IMR-90 (cell line): Measurements from ENCODE around the gene VAT1L. TPM values are rescaled to one million over a fixed set of nuclear protein-coding genes. Genes with fewer than 3 reads are reported as not detected.

Experiments used
- ATAC-seq: fragments of 200-7000 bp; cut with Tn5 transposase; 2 replicates; pipeline ENCODE4 v1.9.1; 2020; ENCODE audit warnings: low read depth, mild to moderate bottlenecking, moderate library complexity
- BruUV-seq: library from RNA; stranded (reverse); fragments of 400-500 nt; replicated peaks from 2 replicates; lab custom pipeline; 2021; lab: Mats Ljungman, UMichigan
- CTCF ChIA-PET: fragments of 300-600 bp; formaldehyde crosslinking; extraction: SDS; loops from one replicate; lab custom pipeline; 2021; ENCODE audit warnings: antibody characterized with exemption; lab: Yijun Ruan, JAX
- POLR2A ChIA-PET: fragments of 300-600 bp; sonication (Branson Sonifier 250); formaldehyde crosslinking; loops from one replicate; lab custom pipeline; 2022; ENCODE audit warnings: antibody characterized with exemption; ENCODE audit not compliant: unreplicated experiment; lab: Charles Lee
- DNase-seq: peaks from one replicate; pipeline ENCODE4 v3.0.0; 2013
- H2AFZ ChIP-seq: replicated peaks from 2 replicates; pipeline ENCODE3; 2013; ENCODE audit warnings: low read length, mild to moderate bottlenecking; ENCODE audit not compliant: poor library complexity
- H2AK5ac ChIP-seq: 2 replicates; pipeline ENCODE4 v1.6.1; 2013; ENCODE audit warnings: low read depth, low read length, inconsistent platforms
- H2AK9ac ChIP-seq: replicated peaks from 2 replicates; pipeline ENCODE3; 2013; ENCODE audit warnings: mild to moderate bottlenecking, low read depth, low read length, moderate library complexity; ENCODE audit not compliant: poor library complexity
- H2BK120ac ChIP-seq: 2 replicates; pipeline ENCODE4 v1.6.1; 2013; ENCODE audit warnings: low read depth, low read length, inconsistent platforms
- H2BK15ac ChIP-seq: 3 replicates; pipeline ENCODE4 v1.6.1; 2013; ENCODE audit warnings: low read depth, low read length, inconsistent platforms
- H2BK20ac ChIP-seq: 2 replicates; pipeline ENCODE4 v1.6.1; 2013; ENCODE audit warnings: low read depth, mild to moderate bottlenecking, inconsistent platforms, low read length, moderate library complexity
- H2BK5ac ChIP-seq: 2 replicates; pipeline ENCODE4 v1.6.1; 2013; ENCODE audit warnings: mild to moderate bottlenecking, low read depth, low read length, inconsistent platforms; ENCODE audit not compliant: poor library complexity, severe bottlenecking
- H3K14ac ChIP-seq: replicated peaks from 2 replicates; pipeline ENCODE4 v1.6.1; 2013; ENCODE audit warnings: low read depth, low read length, inconsistent platforms
- H3K18ac ChIP-seq: 2 replicates; pipeline ENCODE4 v1.6.1; 2013; ENCODE audit warnings: low read depth, low read length, control low read depth
- H3K23ac ChIP-seq: 2 replicates; pipeline ENCODE4 v1.6.1; 2013; ENCODE audit warnings: low read depth, low read length, inconsistent platforms
- H3K27ac ChIP-seq: 2 replicates; pipeline ENCODE4 v1.5.1; 2013; ENCODE audit warnings: mild to moderate bottlenecking, control low read depth, low read length; ENCODE audit not compliant: insufficient read depth
- H3K27me3 ChIP-seq: 2 replicates; pipeline ENCODE4 v1.6.1; 2013; ENCODE audit warnings: low read length; ENCODE audit not compliant: control insufficient read depth, insufficient read depth
- H3K36me3 ChIP-seq: 2 replicates; pipeline ENCODE4 v1.6.1; 2013; ENCODE audit warnings: low read length, mixed read lengths; ENCODE audit not compliant: control insufficient read depth, insufficient read depth
- H3K4ac ChIP-seq: 2 replicates; pipeline ENCODE4 v1.6.1; 2013; ENCODE audit warnings: low read depth, low read length, inconsistent platforms
- H3K4me1 ChIP-seq: 2 replicates; pipeline ENCODE4 v1.6.1; 2013; ENCODE audit warnings: low read length, mixed read lengths; ENCODE audit not compliant: control insufficient read depth, insufficient read depth
- H3K4me2 ChIP-seq: 2 replicates; pipeline ENCODE4 v1.6.1; 2013; ENCODE audit warnings: low read depth, mild to moderate bottlenecking, control low read depth, low read length, moderate library complexity
- H3K4me3 ChIP-seq: 2 replicates; pipeline ENCODE4 v1.5.1; 2013; ENCODE audit warnings: low read depth, mild to moderate bottlenecking, control low read depth, low read length, moderate library complexity; ENCODE audit not compliant: insufficient read depth
- H3K56ac ChIP-seq: 2 replicates; pipeline ENCODE4 v1.6.1; 2013; ENCODE audit warnings: low read length, inconsistent platforms; ENCODE audit not compliant: insufficient read depth; ENCODE audit errors: extremely low read depth
- H3K79me1 ChIP-seq, 2 experiments: 2 replicates each; pipeline ENCODE4 v1.6.1; 2013; ENCODE audit warnings: low read length in 2 of 2, inconsistent platforms in 1 of 2, low read depth in 1 of 2
- H3K9ac ChIP-seq: 2 replicates; pipeline ENCODE4 v1.6.1; 2013; ENCODE audit warnings: low read depth, low read length, control low read depth
- H3K9me1 ChIP-seq: 2 replicates; pipeline ENCODE4 v1.6.1; 2013; ENCODE audit warnings: low read length, inconsistent platforms; ENCODE audit not compliant: insufficient read depth
- H3K9me3 ChIP-seq: 2 replicates; pipeline ENCODE4 v1.6.1; 2013; ENCODE audit warnings: low read length; ENCODE audit not compliant: control insufficient read depth, insufficient read depth
- H4K20me1 ChIP-seq: 2 replicates; pipeline ENCODE4 v1.6.1; 2013; ENCODE audit warnings: low read length, inconsistent platforms; ENCODE audit not compliant: insufficient read depth
- H4K5ac ChIP-seq: 2 replicates; pipeline ENCODE4 v1.6.1; 2013; ENCODE audit warnings: mild to moderate bottlenecking, low read depth, low read length, control low read depth
- H4K8ac ChIP-seq, 2 experiments: 2 replicates each; pipeline ENCODE4 v1.6.1; 2013; ENCODE audit warnings: low read depth in 2 of 2, low read length in 2 of 2, control low read depth in 1 of 2, inconsistent platforms in 1 of 2
- H4K91ac ChIP-seq: 2 replicates; pipeline ENCODE4 v1.6.1; 2013; ENCODE audit warnings: low read depth, low read length, inconsistent platforms; ENCODE audit not compliant: insufficient read depth
- BHLHE40 ChIP-seq: fragments of 150-350 bp; IDR thresholded peaks from 2 replicates; pipeline ENCODE4 v1.6.1; 2016; ENCODE audit warnings: mild to moderate bottlenecking, low read depth, low read length
- CEBPB ChIP-seq: IDR thresholded peaks from 2 replicates; pipeline ENCODE4 v1.6.1; 2012; ENCODE audit warnings: low read depth, low read length, improper control_type of control experiment
- CHD1 ChIP-seq: IDR thresholded peaks from 2 replicates; pipeline ENCODE4 v1.6.1; 2012; ENCODE audit warnings: low read depth, low read length, improper control_type of control experiment
- CTCF ChIP-seq: conservative IDR thresholded peaks from 2 replicates; pipeline ENCODE4 v1.5.1; 2012; ENCODE audit warnings: mild to moderate bottlenecking, low read depth, low read length, improper control_type of control experiment
- ELK1 ChIP-seq: fragments of 150-350 bp; IDR thresholded peaks from 2 replicates; pipeline ENCODE4 v1.6.1; 2016; ENCODE audit warnings: low read depth, mild to moderate bottlenecking, low read length, moderate library complexity, borderline replicate concordance
- FOS ChIP-seq: fragments of 150-350 bp; IDR thresholded peaks from 2 replicates; pipeline ENCODE4 v1.6.1; 2016; ENCODE audit warnings: low read depth, low read length
- MAFK ChIP-seq: IDR thresholded peaks from 2 replicates; pipeline ENCODE4 v1.6.1; 2012; ENCODE audit warnings: low read depth, low read length, improper control_type of control experiment
- MAZ ChIP-seq: IDR thresholded peaks from 2 replicates; pipeline ENCODE4 v1.6.1; 2012; ENCODE audit warnings: low read depth, mild to moderate bottlenecking, low read length, improper control_type of control experiment, moderate library complexity, borderline replicate concordance
- MXI1 ChIP-seq: IDR thresholded peaks from 2 replicates; pipeline ENCODE4 v1.6.1; 2012; ENCODE audit warnings: low read depth, mild to moderate bottlenecking, low read length, moderate library complexity, borderline replicate concordance
- NFE2L2 ChIP-seq: fragments of 150-350 bp; IDR thresholded peaks from 2 replicates; pipeline ENCODE4 v1.6.1; 2016; ENCODE audit warnings: low read depth, mild to moderate bottlenecking, low read length
- POLR2A ChIP-seq: IDR thresholded peaks from 2 replicates; pipeline ENCODE4 v1.6.1; 2012; ENCODE audit warnings: mild to moderate bottlenecking, low read depth, low read length
- RAD21 ChIP-seq: IDR thresholded peaks from 2 replicates; pipeline ENCODE4 v1.6.1; 2012; ENCODE audit warnings: low read length, improper control_type of control experiment
- RCOR1 ChIP-seq: IDR thresholded peaks from 2 replicates; pipeline ENCODE4 v1.6.1; 2012; ENCODE audit warnings: mild to moderate bottlenecking, low read length, improper control_type of control experiment; ENCODE audit not compliant: insufficient replicate concordance
- RFX5 ChIP-seq: IDR thresholded peaks from 2 replicates; pipeline ENCODE4 v1.8.0; 2012; ENCODE audit warnings: low read depth, mild to moderate bottlenecking, low read length, moderate library complexity
- SMC3 ChIP-seq: fragments of 150-350 bp; IDR thresholded peaks from 2 replicates; pipeline ENCODE4 v1.6.1; 2016; ENCODE audit warnings: low read depth, mild to moderate bottlenecking, antibody characterized with exemption, low read length, moderate library complexity
- USF2 ChIP-seq: fragments of 150-350 bp; IDR thresholded peaks from 2 replicates; pipeline ENCODE4 v1.6.1; 2017; ENCODE audit warnings: mild to moderate bottlenecking, antibody characterized with exemption, low read length, low read depth
- WGBS, 2 experiments: methylation state at CpG; one replicate each; pipeline versions ENCODE4 v1.1.5 to v1.1.7; 2013; ENCODE audit warnings: missing lambda C conversion rate in 2 of 2; ENCODE audit not compliant: insufficient read length in 1 of 2; ENCODE audit errors: extremely low coverage in 2 of 2; 5-methylcytosine and 5-hydroxymethylcytosine counted together
- dilution Hi-C: fragments of 300-500 bp; cut with HindIII; formaldehyde crosslinking; loops from one replicate; pipeline ENCODE4 v1.14.3; 2018; ENCODE audit warnings: low sequenced_read_pairs; ENCODE audit not compliant: unreplicated experiment
- in situ Hi-C: fragments of 300-500 bp; cut with MboI; formaldehyde crosslinking; loops from 3 replicates; pipeline ENCODE4 v1.14.3; 2019; ENCODE audit warnings: low sequenced_read_pairs, inconsistent platforms, mixed read lengths
- intact Hi-C: fragments of 100-400 bp; cut with micrococcal nuclease; formaldehyde crosslinking; loops from 2 replicates; pipeline ENCODE4 v1.10.0; 2022
- polyA plus RNA-seq, 3 experiments: library from polyadenylated mRNA; depleted of rRNA; stranded (reverse); fragments of >200 nt; gene quantifications; 2 replicates each; pipeline ENCODE4 v1.2.3, GENCODE V29; 2012; ENCODE audit warnings: low replicate concordance in 1 of 3
- total RNA-seq: library from RNA; depleted of rRNA; stranded (reverse); fragments of >200 nt; gene quantifications from 2 replicates; pipeline ENCODE4 v1.2.3, GENCODE V29; 2012

The VAT1L gene
- total and polyA plus RNA-seq, 2 of the 4 experiments (the other 2 are of a cell fraction): 15.4 to 18.5 TPM

- 80% methylated on average over 1 of the region's 3 CpGs; no CpG with 5 or more reads in 1 of the 2 experiments for WGBS, 2 experiments
- DNase-seq (no peak), ATAC-seq (no peak)
- peaks cover 5% of the 10 kb centered on the region for H3K9me1 ChIP-seq
- H3K9ac ChIP-seq: no peak overlapping the region
- dilution Hi-C loops (no loop called here), intact Hi-C loops (loop anchor here (2.0 kb wide), 1 partner anchor 53 kb away; the partner anchor contains the start of gene VAT1L), in situ Hi-C loops (no loop called here)
- peaks cover 18% of the 10 kb centered on the region for H3K4me1 ChIP-seq
- no peaks in the 10 kb centered on the region for H3K27me3 ChIP-seq
- H3K79me1 ChIP-seq: peaks cover 0 to 6% of the 10 kb centered on the region in 2 experiments; a peak in 1 of 4 replicates
- peak overlapping the region; percentile 76; the same call in 1 of the 2 replicates for H3K14ac ChIP-seq
- H3K9me3 ChIP-seq: no peaks in the 10 kb centered on the region
- H3K56ac ChIP-seq: no peak overlapping the region
- peak overlapping the region; percentile 57; the same call in 1 of the 2 replicates for H3K27ac ChIP-seq
- peak overlapping the region; percentile 59 for H4K91ac ChIP-seq
- peak overlapping the region; percentile 73; the same call in 1 of the 2 replicates for H2BK20ac ChIP-seq
- ChIA-PET POLR2A (no interaction called here), CTCF (no interaction called here)
- peak overlapping the region; percentile 65 for H3K4ac ChIP-seq
- no peaks in the 10 kb centered on the region for H3K36me3 ChIP-seq
- TF ChIP-seq CTCF (no peak), BHLHE40 (no peak), RFX5 (no peak), MAZ (no peak), SMC3 (no peak), RAD21 (no peak), FOS (no peak), CHD1 (no peak), CEBPB (no peak), MXI1 (no peak), RCOR1 (no peak), POLR2A (no peak), USF2 (no peak), NFE2L2 (no peak), ELK1 (no peak), MAFK (no peak)
- H4K5ac ChIP-seq: no peak overlapping the region
- peak overlapping the region; percentile 17 for H2BK120ac ChIP-seq
- H3K4me2 ChIP-seq: no peak overlapping the region
- H2BK5ac ChIP-seq: no peak overlapping the region
- no peak overlapping the region; the same call in 2 of the 3 replicates for H2BK15ac ChIP-seq
- H3K4me3 ChIP-seq: no peak overlapping the region
- H4K20me1 ChIP-seq: no peaks in the 10 kb centered on the region
- H2AK9ac ChIP-seq: no peak overlapping the region
- peak overlapping the region; percentile 20; the same call in 1 of the 2 replicates for H3K18ac ChIP-seq
- H2AK5ac ChIP-seq: peak overlapping the region; percentile 36; the same call in 1 of the 2 replicates
- no TSS peak for BruUV-seq
- H4K8ac ChIP-seq: peak overlapping the region in 1 of 2 experiments; percentile 29; a peak in 1 of 4 replicates
- no peak overlapping the region for H2AFZ ChIP-seq
- H3K23ac ChIP-seq: no peak overlapping the region
These were observed 53.1 kb downstream of the VAT1L start for GRCh38 chr16:77841502-77841763.
